T-cell (primary cell): Measurements from ENCODE around the gene VMP1. TPM values are rescaled to one million over a fixed set of nuclear protein-coding genes. Genes with fewer than 3 reads are reported as not detected.

Experiments used
- ATAC-seq, 4 experiments: fragments of 200-7000 bp in 3 of 4; fragments of 150-1000 bp in 1 of 4; cut with Tn5 transposase; replicated peaks in 1 of 4; 1 replicate in 3 of 4; 2 replicates in 1 of 4; pipeline ENCODE4 v1.10.0; 2021; ENCODE audit warnings: moderate library complexity in 3 of 4, mild to moderate bottlenecking in 2 of 4, moderate number of reproducible peaks in 1 of 4
- CTCF ChIA-PET, 2 donors: fragments of 300-600 bp; sonication (Branson Sonifier 250); formaldehyde crosslinking; loops; one replicate each; lab custom pipeline; 2022; ENCODE audit warnings: antibody characterized with exemption in 2 of 2; lab: Charles Lee
- POLR2A ChIA-PET, 2 donors: fragments of 300-600 bp; sonication (Branson Sonifier 250); formaldehyde crosslinking; loops; one replicate each; lab custom pipeline; 2022; ENCODE audit warnings: antibody characterized with exemption in 2 of 2; lab: Charles Lee
- DNase-seq, 35 experiments: peaks; one replicate each; pipeline versions ENCODE4 v3.0.0 to v3.0.0-alpha.2; 2013 to 2023
- H3K27ac ChIP-seq: one replicate; pipeline ENCODE4 v1.5.1; 2013; ENCODE audit warnings: low read length
- H3K27me3 ChIP-seq, 2 experiments: replicated peaks in 1 of 2; 1 replicate in 1 of 2; 2 replicates in 1 of 2; pipeline versions ENCODE4 v1.6.1 to v1.7.0; 2013; ENCODE audit warnings: low read length in 1 of 2, mixed read lengths in 1 of 2; ENCODE audit not compliant: control insufficient read depth in 2 of 2, insufficient read depth in 2 of 2; ENCODE audit errors: extremely low read depth in 1 of 2
- H3K36me3 ChIP-seq, 2 donors: 1 replicate in 1 of 2; 2 replicates in 1 of 2; pipeline versions ENCODE4 v1.6.1 to v1.7.0; 2013; ENCODE audit warnings: low read length in 1 of 2; ENCODE audit not compliant: control insufficient read depth in 2 of 2, insufficient read depth in 1 of 2; ENCODE audit errors: extremely low read depth in 1 of 2
- H3K4me1 ChIP-seq, 2 experiments: 1 replicate in 1 of 2; 2 replicates in 1 of 2; pipeline versions ENCODE4 v1.6.1 to v1.7.0; 2013; ENCODE audit warnings: low read length in 2 of 2, mixed read lengths in 1 of 2; ENCODE audit not compliant: insufficient read depth in 2 of 2, control insufficient read depth in 1 of 2; ENCODE audit errors: extremely low read depth in 1 of 2
- H3K4me3 ChIP-seq, 2 donors: 1 replicate in 1 of 2; 2 replicates in 1 of 2; pipeline versions ENCODE4 v1.5.1 to v1.7.0; 2013; ENCODE audit warnings: mild to moderate bottlenecking in 2 of 2, low read length in 1 of 2, moderate library complexity in 1 of 2; ENCODE audit not compliant: control insufficient read depth in 1 of 2; ENCODE audit errors: extremely low read depth in 1 of 2
- H3K9me3 ChIP-seq: 2 replicates; pipeline ENCODE4 v1.7.0; 2013
- H3K27ac Mint-ChIP-seq, 2 donors: one replicate each; pipeline ENCODE4 v1.8.0; 2020 to 2021; ENCODE audit warnings: mild to moderate bottlenecking in 2 of 2, mixed read lengths in 2 of 2
- H3K27me3 Mint-ChIP-seq, 2 donors: one replicate each; pipeline ENCODE4 v1.8.0; 2021 to 2022; ENCODE audit warnings: mixed read lengths in 2 of 2
- H3K36me3 Mint-ChIP-seq: one replicate; pipeline ENCODE4 v1.8.0; 2021; ENCODE audit warnings: mixed read lengths
- H3K4me1 Mint-ChIP-seq, 3 donors: one replicate each; pipeline ENCODE4 v1.8.0; 2020 to 2022; ENCODE audit warnings: mixed read lengths in 3 of 3, mild to moderate bottlenecking in 1 of 3
- H3K4me3 Mint-ChIP-seq, 3 donors: one replicate each; pipeline ENCODE4 v1.8.0; 2020 to 2022; ENCODE audit warnings: mild to moderate bottlenecking in 3 of 3, mixed read lengths in 3 of 3, moderate library complexity in 3 of 3
- H3K9me3 Mint-ChIP-seq, 3 donors: one replicate each; pipeline ENCODE4 v1.8.0; 2020 to 2022; ENCODE audit warnings: mixed read lengths in 3 of 3
- WGBS: methylation state at CpG from one replicate; pipeline ENCODE4 v1.1.5; 2013; ENCODE audit warnings: missing lambda C conversion rate; ENCODE audit not compliant: insufficient coverage; 5-methylcytosine and 5-hydroxymethylcytosine counted together
- total RNA-seq, 35 experiments: library from RNA in 6 of 35; stranded (reverse) in 6 of 35; fragments of 120-200 nt in 1 of 35; gene quantifications; one replicate each; pipeline versions ENCODE4 v1.2.1 to v1.2.4 and lab custom pipeline; 2013 to 2026

The VMP1 gene
- total RNA-seq, 5 donors from 2014 or later (not counting 1 experiment from before 2014, with no cell fraction given) = 93.7 to 104 (median 97.6) TPM

GRCh38 chr17:59725691-59726090 is 18.2 kb downstream of the VMP1 start:
- Mint-ChIP-seq H3K9me3 (no peaks in the 10 kb centered on the region), H3K27ac (no peak overlapping the region), H3K27me3 (no peaks in the 10 kb centered on the region), H3K4me1 (peaks cover 41 to 49% (median 42%) of the 10 kb centered on the region in 3 donors), H3K36me3 (no peaks in the 10 kb centered on the region), H3K4me3 (no peak overlapping the region)
- ChIA-PET POLR2A (interaction anchor here in 1 of 2 donors (0.6 kb wide), 1 partner anchor 89 kb away, joined by 3 read pairs; no protein-coding TSS in a partner anchor), CTCF (interaction anchor here (0.6 to 1.1 kb wide), 5 partner anchors 8 to 135 kb away, joined by 3 to 8 read pairs (median 3); no protein-coding TSS in a partner anchor)
- peaks cover 0 to 2% of the 10 kb centered on the region in 2 experiments for H3K4me1 ChIP-seq
- no CpG with 5 or more reads among the region's 2 CpGs for WGBS
- H3K36me3 ChIP-seq = no peaks in the 10 kb centered on the region
- H3K27ac ChIP-seq = no peak overlapping the region
- H3K4me3 ChIP-seq = no peak overlapping the region
- no peaks in the 10 kb centered on the region for H3K27me3 ChIP-seq
- ATAC-seq = no peak
- no peaks in the 10 kb centered on the region for H3K9me3 ChIP-seq
- DNase-seq = no peak

GRCh38 chr17:59727817-59728533 is 20.5 kb downstream of the VMP1 start:
- Histone ChIP-seq H3K9me3 (no peaks in the 10 kb centered on the region), H3K27me3 (no peaks in the 10 kb centered on the region), H3K36me3 (no peaks in the 10 kb centered on the region), H3K4me1 (peaks cover 0 to 2% of the 10 kb centered on the region in 2 experiments), H3K27ac (no peak overlapping the region), H3K4me3 (no peak overlapping the region)
- ChIA-PET CTCF (no interaction called here), POLR2A (no interaction called here)
- no peak for ATAC-seq
- WGBS = no CpG with 5 or more reads among the region's 1 CpG
- H3K27ac Mint-ChIP-seq = no peak overlapping the region
- H3K27me3 Mint-ChIP-seq = no peaks in the 10 kb centered on the region
- DNase-seq = no peak
- H3K9me3 Mint-ChIP-seq = no peaks in the 10 kb centered on the region
- peaks cover 33 to 37% (median 34%) of the 10 kb centered on the region in 3 donors for H3K4me1 Mint-ChIP-seq
- H3K36me3 Mint-ChIP-seq = peaks cover 3% of the 10 kb centered on the region
- H3K4me3 Mint-ChIP-seq = no peak overlapping the region

GRCh38 chr17:59730268-59730834 is 22.9 kb downstream of the VMP1 start:
- WGBS = no CpG with 5 or more reads among the region's 1 CpG
- Mint-ChIP-seq H3K9me3 (no peaks in the 10 kb centered on the region), H3K4me1 (peaks cover 18 to 29% (median 27%) of the 10 kb centered on the region in 3 donors), H3K27ac (peak overlapping the region in 1 of 2 donors; percentile 22), H3K27me3 (no peaks in the 10 kb centered on the region), H3K36me3 (peaks cover 6% of the 10 kb centered on the region), H3K4me3 (no peak overlapping the region)
- POLR2A ChIA-PET = no interaction called here
- no peaks in the 10 kb centered on the region for H3K9me3 ChIP-seq
- ATAC-seq (no peak), DNase-seq (no peak)
- H3K27ac ChIP-seq = no peak overlapping the region
- peaks cover 3 to 4% of the 10 kb centered on the region in 2 donors for H3K36me3 ChIP-seq
- CTCF ChIA-PET = no interaction called here
- H3K27me3 ChIP-seq = no peaks in the 10 kb centered on the region
- no peak overlapping the region for H3K4me3 ChIP-seq
- H3K4me1 ChIP-seq = peaks cover 0 to 2% of the 10 kb centered on the region in 2 experiments

GRCh38 chr17:59733697-59734096 is 26.2 kb downstream of the VMP1 start:
- Mint-ChIP-seq H3K4me3 (no peak overlapping the region), H3K36me3 (peaks cover 13% of the 10 kb centered on the region), H3K9me3 (no peaks in the 10 kb centered on the region), H3K4me1 (peaks cover 9 to 16% (median 16%) of the 10 kb centered on the region in 3 donors), H3K27ac (no peak overlapping the region), H3K27me3 (no peaks in the 10 kb centered on the region)
- ATAC-seq (no peak), DNase-seq (no peak)
- ChIA-PET POLR2A (interaction anchor here in 1 of 2 donors (0.5 kb wide), 1 partner anchor 231 kb away, joined by 4 read pairs; the partner anchor contains the start of gene RNFT1), CTCF (interaction anchor here in 1 of 2 donors (0.7 to 1.6 kb wide), 3 partner anchors 8 to 26 kb away, joined by 5 to 8 read pairs (median 6); no protein-coding TSS in a partner anchor)
- Histone ChIP-seq H3K27me3 (no peaks in the 10 kb centered on the region), H3K4me1 (peaks cover 0 to 2% of the 10 kb centered on the region in 2 experiments), H3K36me3 (peaks cover 7 to 17% of the 10 kb centered on the region in 2 donors), H3K4me3 (no peak overlapping the region), H3K9me3 (no peaks in the 10 kb centered on the region), H3K27ac (no peak overlapping the region)
- WGBS = no CpG with 5 or more reads among the region's 2 CpGs

GRCh38 chr17:59734226-59734625 is 26.8 kb downstream of the VMP1 start:
- ChIA-PET POLR2A (interaction anchor here in 1 of 2 donors (0.7 kb wide), 1 partner anchor 117 kb away, joined by 3 read pairs; no protein-coding TSS in a partner anchor), CTCF (interaction anchor here in 1 of 2 donors (0.8 to 1.6 kb wide), 2 partner anchors 20 to 26 kb away, joined by 5 to 6 read pairs; no protein-coding TSS in a partner anchor)
- Mint-ChIP-seq H3K4me3 (no peak overlapping the region), H3K27ac (no peak overlapping the region), H3K4me1 (peaks cover 9 to 13% (median 12%) of the 10 kb centered on the region in 3 donors), H3K9me3 (no peaks in the 10 kb centered on the region), H3K36me3 (peaks cover 13% of the 10 kb centered on the region), H3K27me3 (no peaks in the 10 kb centered on the region)
- DNase-seq (no peak), ATAC-seq (no peak)
- Histone ChIP-seq H3K36me3 (peaks cover 7 to 17% of the 10 kb centered on the region in 2 donors), H3K4me1 (peaks cover 0 to 2% of the 10 kb centered on the region in 2 experiments), H3K9me3 (no peaks in the 10 kb centered on the region), H3K27ac (no peak overlapping the region), H3K4me3 (no peak overlapping the region), H3K27me3 (no peaks in the 10 kb centered on the region)
- 83% methylated on average over 1 of the region's 5 CpGs for WGBS

GRCh38 chr17:59737324-59737723 is 29.9 kb downstream of the VMP1 start:
- H3K4me1 Mint-ChIP-seq = no peaks in the 10 kb centered on the region
- no peak for DNase-seq
- ChIA-PET POLR2A (interaction anchor here (0.6 to 0.7 kb wide), 3 partner anchors 121 to 329 kb away, joined by 4 to 6 read pairs (median 6); no protein-coding TSS in a partner anchor), CTCF (no interaction called here)
- H3K27me3 Mint-ChIP-seq = no peaks in the 10 kb centered on the region
- Histone ChIP-seq H3K27ac (no peak overlapping the region), H3K4me1 (no peaks in the 10 kb centered on the region), H3K36me3 (peaks cover 7 to 20% of the 10 kb centered on the region in 2 donors), H3K4me3 (no peak overlapping the region), H3K27me3 (no peaks in the 10 kb centered on the region), H3K9me3 (no peaks in the 10 kb centered on the region)
- H3K36me3 Mint-ChIP-seq = peaks cover 26% of the 10 kb centered on the region
- no peak overlapping the region for H3K27ac Mint-ChIP-seq
- WGBS = no CpG with 5 or more reads among the region's 3 CpGs
- no peak for ATAC-seq
- no peaks in the 10 kb centered on the region for H3K9me3 Mint-ChIP-seq
- no peak overlapping the region for H3K4me3 Mint-ChIP-seq
